ENCODE data around the gene PIK3AP1.
"Not testable (repeated sequence)": the region's sequence is repeated elsewhere in the genome, so short reads cannot be mapped to it uniquely, and the experiment has no call there.

PIK3AP1 gene

DNA sequence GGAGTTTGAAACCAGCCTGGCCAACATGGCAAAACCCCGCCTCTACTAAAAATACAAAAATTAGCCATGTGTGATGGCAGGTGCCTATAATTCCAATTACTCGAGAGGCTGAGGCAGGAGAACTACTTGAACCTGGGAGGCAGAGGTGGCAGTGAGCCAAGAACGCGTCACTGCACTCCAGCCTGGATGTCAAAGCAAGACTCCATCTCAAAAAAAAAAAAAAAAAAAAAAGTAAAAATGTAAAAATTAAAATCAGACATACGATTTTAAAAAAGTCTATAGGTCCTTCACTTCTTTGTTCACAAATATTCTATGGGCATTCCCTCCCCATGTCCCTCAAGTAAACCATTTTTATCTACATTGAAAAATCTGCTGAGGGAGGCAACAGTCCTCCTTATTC, 171.7 kb downstream of the PIK3AP1 start:
- TF ChIP-seq, protein P1, sequence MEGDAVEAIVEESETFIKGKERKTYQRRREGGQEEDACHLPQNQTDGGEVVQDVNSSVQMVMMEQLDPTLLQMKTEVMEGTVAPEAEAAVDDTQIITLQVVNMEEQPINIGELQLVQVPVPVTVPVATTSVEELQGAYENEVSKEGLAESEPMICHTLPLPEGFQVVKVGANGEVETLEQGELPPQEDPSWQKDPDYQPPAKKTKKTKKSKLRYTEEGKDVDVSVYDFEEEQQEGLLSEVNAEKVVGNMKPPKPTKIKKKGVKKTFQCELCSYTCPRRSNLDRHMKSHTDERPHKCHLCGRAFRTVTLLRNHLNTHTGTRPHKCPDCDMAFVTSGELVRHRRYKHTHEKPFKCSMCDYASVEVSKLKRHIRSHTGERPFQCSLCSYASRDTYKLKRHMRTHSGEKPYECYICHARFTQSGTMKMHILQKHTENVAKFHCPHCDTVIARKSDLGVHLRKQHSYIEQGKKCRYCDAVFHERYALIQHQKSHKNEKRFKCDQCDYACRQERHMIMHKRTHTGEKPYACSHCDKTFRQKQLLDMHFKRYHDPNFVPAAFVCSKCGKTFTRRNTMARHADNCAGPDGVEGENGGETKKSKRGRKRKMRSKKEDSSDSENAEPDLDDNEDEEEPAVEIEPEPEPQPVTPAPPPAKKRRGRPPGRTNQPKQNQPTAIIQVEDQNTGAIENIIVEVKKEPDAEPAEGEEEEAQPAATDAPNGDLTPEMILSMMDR (IDR thresholded peaks at IDR 0.05; ENCODE audit: low read depth, low read length) = no peak
- no peak for DNase-seq (ENCODE audit: extremely low read depth, low read depth)

DNA sequence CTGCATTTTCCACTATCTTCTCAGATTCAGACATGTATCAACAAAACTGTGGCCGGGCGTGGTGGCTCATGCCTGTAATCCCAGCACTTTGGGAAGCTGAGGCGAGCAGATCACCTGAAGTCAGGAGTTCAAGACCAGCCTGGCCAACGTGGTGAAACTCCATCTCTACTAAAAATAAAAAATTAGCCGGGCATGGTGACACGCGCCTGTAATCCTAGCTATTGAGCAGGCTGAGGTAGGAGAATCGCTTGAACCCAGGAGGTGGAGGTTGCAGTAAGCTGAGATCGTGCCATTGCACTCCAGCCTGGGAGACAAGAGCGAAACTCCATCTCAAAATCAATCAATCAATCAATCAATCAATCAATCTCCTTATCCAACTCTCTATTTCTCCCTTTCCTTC, 174.8 kb downstream of the PIK3AP1 start:
- DNase-seq (ENCODE audit: extremely low read depth, low read depth) = not testable (repeated sequence)

All from AG09319 (cell line).